Measurements from ENCODE around the gene ITM2B. TPM values are rescaled to one million over a fixed set of nuclear protein-coding genes. Genes with fewer than 3 reads are reported as not detected.

Gene ITM2B
- total RNA-seq, 4 donors from 2014 or later = 117 to 352 (median 310) TPM

GRCh38 chr13:48220981-48221685, 11.9 kb upstream of the ITM2B start:
- 50 to 54% methylated on average over 8 of the region's 8 CpGs for WGBS, 2 donors (ENCODE audit: low coverage in 1 of 2)
- in situ Hi-C loops (cut with MboI; ENCODE audit: low pct_ligation_motif_present in 1 of 4, low pct_unique_long_range_greater_than_20kb in 1 of 4, low sequenced_read_pairs in 3 of 4) = no loop called here
- no peak for DNase-seq

GRCh38 chr13:48221686-48222187, 11.3 kb upstream of the ITM2B start:
- H3K27me3 ChIP-seq = no peaks in the 10 kb centered on the region
- DNase-seq = no peak
- in situ Hi-C loops (cut with MboI; ENCODE audit: low pct_ligation_motif_present in 1 of 4, low pct_unique_long_range_greater_than_20kb in 1 of 4, low sequenced_read_pairs in 3 of 4) = no loop called here
- no peaks in the 10 kb centered on the region for H3K9me3 ChIP-seq
- no peaks in the 10 kb centered on the region for H3K36me3 ChIP-seq
- WGBS, 2 donors (ENCODE audit: low coverage in 1 of 2) = 65 to 77% methylated on average over 4 of the region's 4 CpGs
- H3K4me3 ChIP-seq = peak overlapping the region in 1 of 4 donors; percentile 33
- TF ChIP-seq CTCF (IDR thresholded peaks at IDR 0.05) (no peak), POLR2AphosphoS5 (IDR thresholded peaks at IDR 0.05) (no peak), EP300 (IDR thresholded peaks at IDR 0.05; ENCODE audit: low read depth) (no peak), POLR2A (IDR thresholded peaks at IDR 0.05) (no peak)
- intact Hi-C loops (cut with DNase I; ENCODE audit: low total_unique reads) = no loop called here
- peaks cover 0 to 29% (median 4%) of the 10 kb centered on the region in 4 donors for H3K4me1 ChIP-seq
- peak overlapping the region; percentile 71 to 82 (median 76) for H3K27ac ChIP-seq

More at GRCh38 chr13:48220981-48221685, 11.9 kb upstream of the ITM2B start:
- Histone ChIP-seq H3K27me3 (no peaks in the 10 kb centered on the region), H3K27ac (peak overlapping the region; percentile 71 to 82 (median 76)), H3K9me3 (no peaks in the 10 kb centered on the region), H3K4me3 (no peak overlapping the region), H3K4me1 (peaks cover 0 to 29% (median 4%) of the 10 kb centered on the region in 4 donors), H3K36me3 (no peaks in the 10 kb centered on the region)
- intact Hi-C loops (cut with DNase I; ENCODE audit: low total_unique reads) = no loop called here
- TF ChIP-seq EP300 (IDR thresholded peaks at IDR 0.05; ENCODE audit: low read depth) = no peak
- TF ChIP-seq POLR2A (IDR thresholded peaks at IDR 0.05) = no peak
- no peak for TF ChIP-seq POLR2AphosphoS5 (IDR thresholded peaks at IDR 0.05)
- no peak for TF ChIP-seq CTCF (IDR thresholded peaks at IDR 0.05)

- WGBS, 2 donors (ENCODE audit: low coverage in 1 of 2) = 42 to 51% methylated on average over 5 to 12 of the region's 12 CpGs
- Histone ChIP-seq H3K4me3 (peak overlapping the region in 3 of 4 donors; percentile 16 to 33 (median 17)), H3K9me3 (no peaks in the 10 kb centered on the region), H3K36me3 (no peaks in the 10 kb centered on the region), H3K27me3 (no peaks in the 10 kb centered on the region), H3K27ac (peak overlapping the region; percentile 71 to 82 (median 76)), H3K4me1 (peaks cover 0 to 29% (median 4%) of the 10 kb centered on the region in 4 donors)
- TF ChIP-seq CTCF (IDR thresholded peaks at IDR 0.05) (no peak), EP300 (IDR thresholded peaks at IDR 0.05; ENCODE audit: low read depth) (no peak), POLR2AphosphoS5 (IDR thresholded peaks at IDR 0.05) (no peak), POLR2A (IDR thresholded peaks at IDR 0.05) (no peak)
- in situ Hi-C loops (cut with MboI; ENCODE audit: low pct_ligation_motif_present in 1 of 4, low pct_unique_long_range_greater_than_20kb in 1 of 4, low sequenced_read_pairs in 3 of 4) = no loop called here
- DNase-seq = peak; percentile 19
- intact Hi-C loops (cut with DNase I; ENCODE audit: low total_unique reads) = no loop called here
These were observed 10.4 kb upstream of the ITM2B start for GRCh38 chr13:48222358-48223301.

- in situ Hi-C loops (cut with MboI; ENCODE audit: low pct_ligation_motif_present in 1 of 4, low pct_unique_long_range_greater_than_20kb in 1 of 4, low sequenced_read_pairs in 3 of 4) (loop anchor here in 1 of 4 donors (5.0 kb wide), 1 partner anchor 97 kb away; no protein-coding TSS in a partner anchor), intact Hi-C loops (cut with DNase I; ENCODE audit: low total_unique reads) (no loop called here)
- Histone ChIP-seq H3K27me3 (no peaks in the 10 kb centered on the region), H3K36me3 (no peaks in the 10 kb centered on the region), H3K4me1 (peaks cover 0 to 29% (median 4%) of the 10 kb centered on the region in 4 donors), H3K9me3 (no peaks in the 10 kb centered on the region), H3K27ac (no peak overlapping the region), H3K4me3 (no peak overlapping the region)
- TF ChIP-seq EP300 (IDR thresholded peaks at IDR 0.05; ENCODE audit: low read depth) = no peak
- no peak for TF ChIP-seq POLR2A (IDR thresholded peaks at IDR 0.05)
- no peak for TF ChIP-seq POLR2AphosphoS5 (IDR thresholded peaks at IDR 0.05)
- no peak for TF ChIP-seq CTCF (IDR thresholded peaks at IDR 0.05)
- no peak for DNase-seq
- WGBS, 2 donors (ENCODE audit: low coverage in 1 of 2) = 90 to 96% methylated on average over 3 of the region's 3 CpGs
These were observed 8.3 kb upstream of the ITM2B start for GRCh38 chr13:48224701-48225100.

Measured in transverse colon (tissue), 4 donors.